Endothelial cell of umbilical vein (primary cell): ENCODE data around the gene CPA2. TPM values are rescaled to one million over a fixed set of nuclear protein-coding genes. Genes with fewer than 3 reads are reported as not detected.

Experiments used
- BruUV-seq: library from RNA; stranded (reverse); fragments of 400-500 nt; replicated peaks from 2 replicates; lab custom pipeline; 2021; lab: Mats Ljungman, UMichigan
- CTCF ChIA-PET: fragments of 300-600, 350-600 bp; sonication (Branson Sonifier 250); formaldehyde crosslinking; loops from one replicate; lab custom pipeline; 2021; ENCODE audit warnings: antibody characterized with exemption, inconsistent platforms; lab: Charles Lee
- POLR2A ChIA-PET: fragments of 300-600, 350-600 bp; sonication (Branson Sonifier 250); formaldehyde crosslinking; loops from one replicate; lab custom pipeline; 2021; ENCODE audit warnings: antibody characterized with exemption, inconsistent platforms; lab: Charles Lee
- DNase-seq: peaks from one replicate; pipeline ENCODE4 v3.0.0-alpha.2; 2011; ENCODE audit warnings: low read depth, low spot score
- FAIRE-seq: peaks from 2 replicates; lab custom pipeline; 2011; peaks lifted over from hg19 to GRCh38; lab: Jason Lieb, UNC
- H2AFZ ChIP-seq: 2 replicates; pipeline ENCODE4 v1.6.0; 2012; ENCODE audit warnings: low read depth, low read length, control low read depth, inconsistent platforms
- H3K27ac ChIP-seq: 2 replicates; pipeline ENCODE4 v1.5.1; 2011; ENCODE audit warnings: low read depth, mild to moderate bottlenecking, control low read depth, low read length, moderate library complexity; ENCODE audit not compliant: insufficient read depth
- H3K27me3 ChIP-seq, 2 experiments: 2 replicates each; pipeline versions ENCODE4 v1.6.0 to v1.6.1; 2011; ENCODE audit warnings: low read length in 2 of 2, mixed read lengths in 1 of 2; ENCODE audit not compliant: control insufficient read depth in 2 of 2, insufficient read depth in 2 of 2
- H3K36me3 ChIP-seq, 2 experiments: 2 replicates in 1 of 2; 3 replicates in 1 of 2; pipeline ENCODE4 v1.5.1; 2011; ENCODE audit warnings: low read length in 2 of 2, mild to moderate bottlenecking in 1 of 2, moderate library complexity in 1 of 2; ENCODE audit not compliant: control insufficient read depth in 2 of 2, insufficient read depth in 2 of 2; ENCODE audit errors: extremely low read depth in 1 of 2
- H3K4me1 ChIP-seq: 3 replicates; pipeline ENCODE4 v1.5.1; 2011; ENCODE audit warnings: mild to moderate bottlenecking, low read length; ENCODE audit not compliant: control insufficient read depth, insufficient read depth; ENCODE audit errors: extremely low read depth
- H3K4me2 ChIP-seq: 2 replicates; pipeline ENCODE4 v1.6.1; 2011; ENCODE audit warnings: low read length, control low read depth, mixed read lengths; ENCODE audit not compliant: insufficient read depth
- H3K4me3 ChIP-seq, 3 experiments: fragments of 200-600 bp in 1 of 3; sonication (generic), shearing (Covaris generic) in 1 of 3; replicated peaks in 1 of 3; 2 replicates each; pipeline ENCODE4 v1.5.1; 2011 to 2016; ENCODE audit warnings: control low read depth in 3 of 3, low read length in 3 of 3, mild to moderate bottlenecking in 2 of 3, inconsistent platforms in 1 of 3, low read depth in 1 of 3, moderate library complexity in 1 of 3; ENCODE audit not compliant: insufficient read depth in 1 of 3
- H3K79me2 ChIP-seq: 2 replicates; pipeline ENCODE4 v1.6.0; 2012; ENCODE audit warnings: low read length, inconsistent platforms; ENCODE audit not compliant: control insufficient read depth, insufficient read depth
- H3K9ac ChIP-seq: replicated peaks from 2 replicates; pipeline ENCODE3; 2011; ENCODE audit warnings: low read length, control low read depth; ENCODE audit not compliant: insufficient read depth; ENCODE audit errors: extremely low read depth
- H3K9me1 ChIP-seq: replicated peaks from 3 replicates; pipeline ENCODE4 v1.6.0; 2011; ENCODE audit warnings: mild to moderate bottlenecking, low read length; ENCODE audit not compliant: control insufficient read depth, insufficient read depth; ENCODE audit errors: extremely low read depth
- H3K9me3 ChIP-seq: replicated peaks from 2 replicates; pipeline ENCODE4 v1.5.1; 2012; ENCODE audit warnings: low read length, inconsistent platforms; ENCODE audit not compliant: control insufficient read depth, insufficient read depth
- H4K20me1 ChIP-seq: replicated peaks from 2 replicates; pipeline ENCODE3; 2011; ENCODE audit warnings: mild to moderate bottlenecking, low read length; ENCODE audit not compliant: control insufficient read depth, insufficient read depth; ENCODE audit errors: extremely low read depth
- CTCF ChIP-seq, 2 donors: IDR thresholded peaks; 1 replicate in 1 of 2; 2 replicates in 1 of 2; pipeline ENCODE4 v1.5.1; 2011; ENCODE audit warnings: low read length in 2 of 2, mild to moderate bottlenecking in 2 of 2, moderate library complexity in 2 of 2, control low read depth in 1 of 2, inconsistent platforms in 1 of 2, low read depth in 1 of 2; ENCODE audit not compliant: insufficient read depth in 1 of 2; ENCODE audit errors: extremely low read depth in 1 of 2
- EZH2 ChIP-seq: IDR thresholded peaks from 2 replicates; pipeline ENCODE4 v1.6.1; 2012; ENCODE audit warnings: borderline replicate concordance, low read depth, mild to moderate bottlenecking, moderate library complexity, low read length, inconsistent platforms; ENCODE audit not compliant: severe bottlenecking
- FOS ChIP-seq: IDR thresholded peaks from 2 replicates; pipeline ENCODE4 v1.6.1; 2011; ENCODE audit warnings: mild to moderate bottlenecking, low read length, moderate library complexity, borderline replicate concordance; ENCODE audit not compliant: insufficient read depth
- GATA2 ChIP-seq: IDR thresholded peaks from 2 replicates; pipeline ENCODE4 v1.7.0; 2011; ENCODE audit warnings: low read depth, mild to moderate bottlenecking, moderate library complexity, mixed read lengths, low read length; ENCODE audit not compliant: insufficient read length, insufficient read depth
- JUN ChIP-seq: IDR thresholded peaks from 2 replicates; pipeline ENCODE4 v1.6.1; 2011; ENCODE audit warnings: borderline replicate concordance, low read depth; ENCODE audit not compliant: insufficient read length, insufficient read depth
- MAX ChIP-seq: IDR thresholded peaks from 2 replicates; pipeline ENCODE4 v1.6.1; 2011; ENCODE audit not compliant: insufficient read depth, insufficient read length
- MYC ChIP-seq: IDR thresholded peaks from one replicate; pipeline ENCODE4 v1.6.1; 2011; ENCODE audit warnings: mild to moderate bottlenecking, low read depth, low read length
- POLR2A ChIP-seq: IDR thresholded peaks from 2 replicates; pipeline ENCODE4 v1.6.1; 2012; ENCODE audit warnings: low read depth, mild to moderate bottlenecking, control low read depth, low read length
- POLR2AphosphoS5 ChIP-seq: IDR thresholded peaks from 2 replicates; pipeline ENCODE4 v1.6.1; 2012; ENCODE audit warnings: low read depth, mild to moderate bottlenecking, control low read depth, low read length, moderate library complexity; ENCODE audit not compliant: insufficient read depth
- dilution Hi-C: fragments of 300-500 bp; cut with MboI; formaldehyde crosslinking; loops from one replicate; pipeline ENCODE4 v1.15.0; 2019; ENCODE audit warnings: low sequenced_read_pairs; ENCODE audit not compliant: extremely low pct_ligation_motif_present
- intact Hi-C: fragments of 100-400 bp; cut with micrococcal nuclease; formaldehyde crosslinking; loops from one replicate; pipeline ENCODE4 v1.10.0; 2022
- polyA plus RNA-seq, 4 experiments: library from polyadenylated mRNA; depleted of rRNA in 3 of 4; stranded (reverse) in 3 of 4; unstranded in 1 of 4; fragments of >200 nt; gene quantifications; 2 replicates each; pipeline versions ENCODE4 v1.2.1 to v1.2.3, GENCODE V29; 2011 to 2012; ENCODE audit warnings: missing spikeins in 1 of 4
- total RNA-seq: library from RNA; stranded (reverse); gene quantifications from 2 replicates; pipeline ENCODE4 v1.2.3, GENCODE V29; 2021

The CPA2 gene
- total and polyA plus RNA-seq, 2 donors (not counting 3 experiments of a cell fraction or from before 2014, with no cell fraction given), result not detected

GRCh38 chr7:130281260-130281659 is 14.6 kb downstream of the CPA2 start:
- H3K36me3 ChIP-seq, result no peaks in the 10 kb centered on the region
- no peaks in the 10 kb centered on the region for H3K27me3 ChIP-seq
- H3K4me3 ChIP-seq, result no peak overlapping the region
- H3K9me3 ChIP-seq, result no peaks in the 10 kb centered on the region
- no peak overlapping the region for H3K9ac ChIP-seq
- POLR2A ChIA-PET, result no interaction called here
- TF ChIP-seq POLR2AphosphoS5, result no peak
- no peak for TF ChIP-seq CTCF (IDR thresholded peaks at IDR 0.05; ENCODE audit: extremely low read depth in 1 of 2, insufficient read depth in 1 of 2, low read depth in 1 of 2, low read length in 2 of 2)
- no peak for TF ChIP-seq FOS
- no peak for TF ChIP-seq GATA2
- TF ChIP-seq POLR2A, result no peak
- no peak for TF ChIP-seq JUN
- TF ChIP-seq MYC, result no peak
- TF ChIP-seq MAX, result no peak
- TF ChIP-seq EZH2, result no peak
- H4K20me1 ChIP-seq, result no peaks in the 10 kb centered on the region
- BruUV-seq, result no TSS peak
- dilution Hi-C loops, result no loop called here
- no peak overlapping the region for H3K27ac ChIP-seq
- CTCF ChIA-PET, result interaction anchor here (2.8 kb wide), 1 partner anchor 13 kb away, joined by 7 read pairs; no protein-coding TSS in a partner anchor
- intact Hi-C loops, result no loop called here
- no peak overlapping the region for H3K4me2 ChIP-seq
- no peaks in the 10 kb centered on the region for H3K4me1 ChIP-seq
- H3K79me2 ChIP-seq, result no peaks in the 10 kb centered on the region
- no peaks in the 10 kb centered on the region for H3K9me1 ChIP-seq
- no peak overlapping the region for H2AFZ ChIP-seq
- FAIRE-seq (no peak), DNase-seq (no peak)
